Hematopoietic multipotent progenitor cell (in vitro differentiated cells): ENCODE data around the gene SIN3B. TPM values are rescaled to one million over a fixed set of nuclear protein-coding genes. Genes with fewer than 3 reads are reported as not detected.
A peak's percentile ranks its signal among the peaks of the same experiment; 100 is the strongest.

Experiments used
- DNase-seq, 3 donors: peaks; one replicate each; pipeline ENCODE4 v3.0.0-alpha.2; 2011 to 2015; ENCODE audit warnings: low read depth in 2 of 3, low spot score in 2 of 3
- total RNA-seq: library from RNA; depleted of rRNA; stranded (reverse); fragments of >200 nt; gene quantifications from one replicate; pipeline ENCODE4 v1.2.3, GENCODE V29; 2012

The SIN3B gene
- total RNA-seq, 1 donor: 32.0 TPM

DNA sequence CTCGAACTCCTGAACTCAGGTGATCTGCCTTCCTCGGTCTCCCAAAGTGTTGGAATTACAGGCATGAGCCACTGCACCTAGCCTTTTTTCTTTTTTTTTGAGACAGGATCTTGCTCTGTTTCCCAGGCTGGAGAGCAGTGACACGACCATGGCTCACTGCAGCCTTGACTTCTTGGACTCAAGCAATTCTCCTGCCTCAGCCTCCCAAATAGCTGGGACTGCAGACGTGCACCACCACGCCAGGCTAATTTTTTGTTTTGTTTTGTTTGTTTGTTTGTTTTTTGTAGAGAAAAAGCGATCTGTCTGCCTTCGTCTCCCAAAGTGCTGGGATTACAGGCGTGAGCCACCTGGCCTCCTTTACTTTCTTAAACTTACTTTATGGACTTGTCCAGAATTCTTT, 6.5 kb upstream of the SIN3B start:
- DNase-seq: no peak

DNA sequence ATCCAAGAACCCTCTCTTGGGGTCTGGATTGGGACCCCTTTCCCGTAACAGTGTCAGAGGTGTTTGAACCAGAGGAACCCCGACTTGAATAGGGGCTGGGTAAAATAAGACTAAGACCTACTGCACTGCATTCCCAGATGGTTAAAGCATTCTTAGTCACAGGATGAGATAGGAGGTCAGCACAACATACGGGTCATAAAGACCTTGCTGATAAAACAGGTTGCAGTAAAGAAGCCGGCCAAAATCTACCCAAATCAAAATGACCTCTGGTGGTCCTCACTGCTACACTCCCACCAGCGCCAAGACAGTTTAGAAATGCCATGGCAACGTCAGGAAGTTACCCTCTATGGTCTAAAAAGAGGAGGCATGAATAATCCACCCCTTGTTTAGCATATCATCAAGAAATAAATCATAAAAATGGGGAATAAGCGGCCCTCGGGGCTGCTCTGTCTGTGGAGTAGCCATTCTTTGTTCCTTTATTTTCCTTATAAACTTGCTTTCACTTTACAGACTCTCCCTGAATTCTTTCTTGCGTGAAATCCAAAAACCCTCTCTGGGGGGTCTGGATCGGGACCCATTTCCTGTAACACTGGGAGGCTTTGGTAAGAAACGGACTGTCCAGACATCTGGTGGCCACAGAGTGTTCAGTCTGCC, 4.4 kb upstream of the SIN3B start:
- DNase-seq: no peak

DNA sequence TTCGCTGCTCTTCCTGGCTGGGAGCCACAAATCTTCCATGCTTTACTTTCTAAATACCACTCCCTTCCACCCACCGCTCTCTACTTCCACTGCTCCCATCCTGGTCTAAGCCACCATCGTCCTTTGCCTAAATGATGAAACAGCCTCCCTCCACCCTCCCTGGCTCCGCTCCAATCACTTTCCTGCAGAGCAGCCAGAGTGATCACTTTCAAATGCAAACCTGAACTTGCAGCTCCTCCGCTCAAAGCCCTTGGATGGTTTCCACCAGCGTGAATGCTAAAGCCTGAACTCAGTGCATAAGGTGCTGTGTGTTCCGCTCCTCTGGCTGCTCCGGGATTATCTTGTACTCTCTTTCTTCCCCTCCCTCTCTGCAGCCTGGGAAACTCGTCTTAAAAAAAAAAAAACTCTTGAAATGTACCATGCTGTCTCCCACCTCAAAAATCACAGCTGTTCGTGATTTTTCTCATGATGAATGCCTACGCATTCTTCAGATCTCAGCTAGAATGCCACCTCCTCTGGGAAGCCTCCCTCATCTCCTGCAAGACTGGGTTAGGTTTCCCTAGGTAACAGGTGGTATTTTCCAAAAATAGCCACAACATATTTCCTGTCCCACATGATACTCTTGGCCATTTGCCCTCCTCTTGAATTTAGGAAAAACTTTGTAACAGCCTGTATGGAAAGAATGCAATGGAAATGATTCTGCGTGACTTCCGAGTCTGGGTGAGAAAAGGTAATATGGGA, 3.7 kb upstream of the SIN3B start:
- DNase-seq: peak in 1 of 3 donors; percentile 16

DNA sequence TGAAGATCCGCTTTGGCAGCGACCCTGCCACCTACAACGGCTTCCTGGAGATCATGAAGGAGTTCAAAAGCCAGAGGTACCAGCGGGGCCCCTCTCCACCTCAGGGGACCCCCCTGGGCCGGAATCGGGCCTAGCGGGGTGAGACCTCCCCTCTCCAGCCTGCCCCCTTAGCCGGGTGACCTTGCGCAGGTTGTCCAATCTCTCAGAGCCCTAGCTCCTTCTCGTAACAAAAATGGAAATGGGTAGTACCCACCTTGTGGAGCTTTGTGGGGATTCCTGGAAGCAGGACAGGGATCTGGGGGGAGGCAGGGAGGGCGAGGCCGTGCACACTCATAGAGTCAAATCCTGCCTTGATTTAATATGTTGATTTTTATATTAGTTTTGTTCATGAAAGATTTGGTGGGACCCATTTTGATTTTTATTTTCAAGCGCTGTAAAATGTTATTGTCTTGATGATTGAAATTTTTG, 658 bp downstream of the SIN3B start:
- no peak for DNase-seq

DNA sequence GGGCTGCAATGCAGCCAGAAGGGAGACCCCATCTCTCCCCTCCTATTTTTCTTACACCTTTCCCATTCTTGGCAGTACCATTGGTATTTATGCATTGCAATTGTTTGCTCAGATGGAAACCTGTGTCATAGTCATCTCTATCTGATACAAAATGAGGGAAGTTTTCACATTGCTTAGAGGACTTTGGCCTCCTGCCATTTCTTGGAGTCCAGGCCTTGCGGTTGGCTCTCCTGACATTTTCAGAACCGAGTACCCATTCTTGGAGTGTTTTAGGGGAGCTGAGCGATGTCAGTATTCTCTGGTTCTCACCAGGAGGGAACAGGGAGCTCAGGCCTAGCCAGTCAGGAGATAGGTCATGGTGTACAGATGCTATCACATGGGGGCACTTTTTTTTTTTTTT, 1.5 kb downstream of the SIN3B start:
- no peak for DNase-seq

DNA sequence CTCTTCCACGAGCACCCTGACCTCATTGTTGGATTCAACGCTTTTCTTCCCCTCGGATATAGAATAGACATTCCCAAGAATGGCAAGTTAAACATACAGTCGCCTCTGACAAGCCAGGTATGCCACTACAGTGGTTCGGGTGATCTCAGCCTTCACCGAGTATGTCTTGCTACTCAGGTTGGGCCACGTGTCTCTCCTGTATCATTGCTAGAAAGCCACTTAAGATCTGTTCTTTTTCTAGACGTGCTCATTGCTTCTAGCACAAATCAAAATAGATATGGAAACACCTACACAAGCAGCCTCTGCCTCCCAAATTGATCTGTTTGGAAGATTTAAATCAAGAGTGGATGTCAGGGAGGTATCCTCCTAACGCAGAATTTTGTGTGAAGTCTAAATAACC, 2.3 kb downstream of the SIN3B start:
- DNase-seq: no peak

DNA sequence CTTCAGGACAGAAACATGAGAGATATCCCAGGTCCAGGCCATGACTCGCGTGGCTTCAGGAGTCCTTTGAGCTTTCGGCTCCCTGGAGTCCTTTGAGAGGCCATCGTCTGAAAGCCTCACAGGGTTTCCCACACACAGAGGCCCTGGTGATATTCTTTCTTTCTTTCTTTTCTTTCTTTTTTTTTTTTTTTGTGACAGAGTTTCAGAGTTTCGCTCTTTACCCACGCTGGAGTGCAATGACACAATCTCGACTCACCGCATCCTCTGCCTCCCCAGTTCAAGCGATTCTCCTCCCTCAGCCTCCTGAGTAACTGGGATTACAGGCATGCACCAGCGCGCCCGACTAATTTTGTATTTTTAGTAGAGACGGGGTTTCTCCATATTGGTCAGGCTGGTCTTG, 5.5 kb downstream of the SIN3B start:
- no peak for DNase-seq

DNA sequence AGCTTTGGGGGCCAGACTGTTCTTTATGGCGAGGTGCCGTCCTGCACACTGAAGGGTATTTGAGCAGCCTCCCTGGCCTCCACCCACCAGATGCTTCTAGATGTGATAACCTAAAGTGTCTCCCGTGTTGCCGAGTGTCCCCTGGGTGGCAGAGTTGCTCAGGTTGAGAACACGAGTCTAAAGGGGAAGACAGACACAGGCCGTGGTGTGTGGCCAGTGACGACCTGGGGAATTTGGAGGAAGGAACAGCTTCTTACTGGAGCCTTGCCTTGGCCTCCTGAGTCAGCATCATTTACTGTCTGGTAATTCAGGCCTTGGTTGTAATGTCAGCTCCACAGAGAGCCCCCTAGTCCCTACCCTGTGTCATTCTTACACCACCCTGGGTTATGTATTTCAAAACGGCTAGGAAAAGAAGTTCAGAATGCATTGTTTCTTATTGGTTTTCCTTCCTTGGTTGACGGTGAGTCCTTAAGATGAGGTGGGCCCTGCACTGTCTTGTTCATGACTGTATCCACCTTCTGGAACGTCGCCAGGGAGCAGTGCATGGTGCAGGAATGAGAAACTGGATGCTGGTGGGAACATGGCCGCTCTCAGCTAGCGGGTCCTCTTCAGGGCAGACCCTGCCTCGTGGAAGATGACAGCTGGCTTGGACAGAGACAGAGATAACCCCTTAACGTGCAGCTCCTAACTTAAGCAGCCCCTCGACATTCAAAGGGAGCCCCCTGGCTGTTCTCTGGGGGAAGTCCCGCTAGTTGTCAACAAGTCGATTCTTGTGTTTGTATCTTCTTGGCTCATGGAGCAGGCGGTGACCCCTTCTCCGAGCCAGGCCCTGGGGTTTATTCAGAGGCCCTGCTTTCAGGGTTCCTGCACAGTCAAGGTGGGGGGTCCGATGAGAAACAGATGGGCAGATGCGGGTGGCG, 7.2 kb downstream of the SIN3B start:
- DNase-seq: peak in 2 of 3 donors; percentile 85 to 88

DNA sequence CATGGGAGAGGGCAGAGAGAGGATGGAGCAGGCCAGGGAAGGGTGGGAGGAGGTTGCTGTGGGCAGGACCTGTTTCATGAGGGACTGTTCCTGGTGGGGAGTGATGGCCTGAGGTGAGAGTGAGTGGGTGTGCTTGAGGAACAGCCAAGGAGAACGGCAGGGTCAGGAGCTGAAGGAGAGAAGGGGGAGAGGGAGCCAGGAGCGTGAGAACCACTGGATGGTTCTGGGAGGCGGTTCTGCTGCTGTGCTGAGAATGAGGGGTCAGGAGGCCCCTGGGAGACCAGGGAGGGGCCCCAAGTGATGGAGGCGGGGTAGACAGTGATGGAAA, 7.8 kb downstream of the SIN3B start:
- no peak for DNase-seq

DNA sequence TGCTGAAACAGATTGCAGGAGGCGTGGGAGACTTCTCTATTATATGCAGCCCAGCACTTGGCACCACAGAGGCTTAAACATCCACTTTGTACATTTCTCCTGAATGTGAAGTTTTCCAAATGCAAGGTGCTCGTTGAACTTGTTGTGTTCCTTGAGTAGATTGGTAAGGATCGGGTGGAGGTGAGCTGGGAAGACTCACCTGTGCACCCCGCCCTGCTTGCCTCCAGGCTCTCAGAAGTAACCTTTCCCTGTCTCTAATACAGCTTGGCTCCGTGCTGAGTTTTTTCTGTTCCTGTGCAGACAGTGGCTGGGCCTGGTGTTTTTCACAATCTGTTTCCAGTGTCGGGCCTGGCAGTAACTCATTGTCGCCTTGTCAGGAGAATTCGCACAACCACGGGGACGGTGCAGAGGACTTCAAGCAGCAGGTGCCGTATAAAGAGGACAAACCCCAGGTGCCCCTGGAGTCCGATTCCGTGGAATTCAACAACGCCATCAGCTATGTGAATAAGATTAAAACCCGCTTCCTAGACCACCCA, 12.3 kb downstream of the SIN3B start:
- DNase-seq: no peak

DNA sequence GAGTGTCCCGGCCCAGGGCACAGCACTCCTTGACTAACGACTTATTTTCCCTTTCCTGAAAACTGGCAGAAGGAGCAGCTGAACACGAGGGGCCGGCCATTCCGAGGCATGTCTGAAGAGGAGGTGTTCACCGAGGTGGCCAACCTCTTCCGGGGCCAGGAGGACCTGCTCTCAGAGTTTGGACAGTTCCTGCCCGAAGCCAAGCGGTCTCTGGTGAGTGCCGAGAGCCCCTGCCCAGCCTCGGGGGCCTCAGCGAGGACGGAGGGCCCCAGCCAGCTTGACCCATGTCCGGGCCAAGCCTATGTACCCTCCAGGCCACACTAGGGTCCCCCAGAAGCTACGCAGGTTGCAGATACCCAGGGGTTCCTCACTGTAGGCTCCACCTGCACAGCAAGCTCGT, 17.7 kb downstream of the SIN3B start:
- DNase-seq: no peak

DNA sequence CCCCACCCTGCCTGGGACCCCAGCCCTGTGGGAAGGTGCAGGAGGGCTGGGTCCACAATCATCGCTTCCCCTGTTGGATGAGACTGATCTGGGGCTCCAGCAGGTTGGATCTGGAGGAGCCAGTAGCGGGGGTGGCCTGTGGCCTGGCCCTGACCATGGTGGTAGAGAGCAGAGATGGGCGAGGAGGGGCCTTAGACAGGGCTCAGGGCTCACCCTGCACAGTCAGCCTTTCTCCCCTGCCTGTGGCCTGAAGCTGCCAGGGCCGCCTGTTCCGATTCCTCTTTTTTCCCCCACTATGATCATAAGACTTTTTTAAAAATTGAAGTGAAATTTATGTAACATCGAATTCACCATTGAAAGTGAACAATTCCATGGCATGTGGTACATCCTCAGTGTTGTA, 18.2 kb downstream of the SIN3B start:
- no peak for DNase-seq

DNA sequence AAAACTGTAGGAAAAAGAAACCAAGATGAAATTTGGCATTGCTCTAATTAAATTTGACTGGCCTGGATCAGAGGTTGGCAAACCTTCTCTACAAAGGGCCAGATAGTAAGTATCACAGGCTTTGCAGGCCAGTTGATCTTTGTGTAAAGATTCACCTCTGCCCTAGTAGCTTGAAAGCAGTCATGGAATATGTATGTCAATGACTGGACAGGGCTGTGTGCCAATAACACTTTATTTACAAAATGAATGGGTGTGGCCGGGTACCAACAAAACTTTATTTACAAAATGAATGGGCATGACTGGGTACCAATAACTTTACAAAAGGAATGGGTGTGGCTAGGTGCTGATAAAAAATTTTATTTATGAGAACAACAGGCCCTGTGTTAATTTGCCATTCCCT, 20.0 kb downstream of the SIN3B start:
- no peak for DNase-seq

DNA sequence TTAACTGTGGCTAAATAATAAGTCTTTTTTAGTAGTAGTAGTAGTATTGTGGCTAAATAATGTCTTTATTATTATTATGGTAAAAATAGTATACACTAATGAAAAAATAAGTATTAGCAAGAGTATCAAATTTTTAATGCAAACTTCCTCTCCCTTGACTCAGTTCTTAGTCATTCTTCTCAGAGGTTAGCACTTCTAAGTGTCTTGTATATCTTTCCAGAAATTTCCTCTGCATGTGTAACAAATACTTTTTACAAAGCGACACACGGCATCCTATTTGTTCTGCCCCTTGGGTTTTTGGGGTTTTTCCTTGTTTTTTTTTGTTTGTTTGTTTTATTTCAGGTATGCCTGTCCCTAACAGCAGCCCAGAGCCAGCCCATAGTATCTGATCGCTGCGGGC, 20.9 kb downstream of the SIN3B start:
- DNase-seq: no peak

DNA sequence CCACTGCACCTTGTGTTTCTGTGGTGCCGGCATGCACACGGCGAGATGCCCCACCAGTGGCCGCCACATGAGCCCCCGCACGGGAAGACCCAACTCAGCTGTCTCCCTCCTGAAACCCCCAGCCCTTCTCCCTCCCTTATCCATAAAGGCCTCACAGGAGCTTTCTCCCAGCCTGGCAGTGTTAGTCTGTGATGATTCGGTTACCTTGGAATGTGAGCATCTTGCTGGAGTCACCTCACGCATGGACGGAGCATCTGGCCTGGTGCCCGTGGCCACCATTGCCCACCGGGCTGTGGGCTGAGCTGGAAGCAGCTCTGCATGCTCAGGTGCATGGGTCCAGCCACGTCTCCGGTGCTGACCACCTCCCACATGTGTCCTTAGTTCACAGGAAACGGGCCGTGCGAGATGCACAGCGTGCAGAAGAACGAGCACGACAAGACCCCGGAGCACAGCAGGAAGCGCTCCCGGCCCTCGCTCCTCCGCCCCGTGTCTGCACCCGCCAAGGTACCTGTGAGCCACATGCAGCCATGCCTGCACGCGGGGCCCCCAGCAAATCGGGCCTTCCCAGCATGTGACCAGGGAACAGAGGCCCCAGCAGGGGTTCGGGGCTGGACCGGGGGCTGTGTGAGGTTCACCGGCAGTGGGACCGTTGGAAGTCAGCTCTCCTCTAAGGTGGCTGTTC, 22.0 kb downstream of the SIN3B start:
- no peak for DNase-seq

DNA sequence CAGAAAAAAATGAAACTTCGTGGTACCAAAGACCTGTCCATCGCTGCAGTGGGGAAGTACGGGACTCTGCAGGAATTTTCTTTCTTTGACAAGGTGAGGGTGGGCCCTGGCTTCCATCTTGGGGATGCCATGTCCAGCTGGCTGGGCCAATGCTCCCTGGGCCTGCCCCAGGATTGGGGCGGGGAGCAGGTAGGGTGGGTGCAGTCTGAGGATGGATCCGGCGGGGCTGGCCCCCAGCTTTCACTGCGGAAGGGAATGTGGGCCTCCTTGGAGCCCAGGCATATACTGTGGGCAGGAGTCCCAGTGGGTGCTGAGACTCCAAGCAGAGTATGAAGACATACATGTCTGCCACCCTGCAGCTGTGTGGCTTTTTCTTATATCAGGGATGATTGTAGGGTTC, 23.9 kb downstream of the SIN3B start:
- DNase-seq: no peak

DNA sequence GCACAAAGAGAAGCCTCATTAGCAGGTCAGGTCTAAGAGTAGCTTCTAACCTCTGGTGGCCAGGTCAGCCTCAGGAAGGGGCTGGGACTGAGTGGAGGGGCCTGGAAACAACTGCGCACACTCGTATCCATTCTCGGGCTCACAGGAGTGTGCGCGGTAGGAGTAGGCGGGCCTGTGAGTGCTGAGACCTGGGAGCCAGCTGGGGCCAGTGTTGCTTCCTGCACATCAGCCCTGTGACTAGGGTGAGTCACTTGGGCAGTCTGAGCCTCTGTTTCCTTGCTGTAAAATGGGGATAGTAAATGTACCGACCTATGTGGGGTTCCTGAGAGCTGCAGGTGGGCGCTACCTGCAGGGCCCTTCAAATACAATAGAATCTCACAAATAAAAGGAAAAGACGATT, 26.9 kb downstream of the SIN3B start:
- DNase-seq: no peak

DNA sequence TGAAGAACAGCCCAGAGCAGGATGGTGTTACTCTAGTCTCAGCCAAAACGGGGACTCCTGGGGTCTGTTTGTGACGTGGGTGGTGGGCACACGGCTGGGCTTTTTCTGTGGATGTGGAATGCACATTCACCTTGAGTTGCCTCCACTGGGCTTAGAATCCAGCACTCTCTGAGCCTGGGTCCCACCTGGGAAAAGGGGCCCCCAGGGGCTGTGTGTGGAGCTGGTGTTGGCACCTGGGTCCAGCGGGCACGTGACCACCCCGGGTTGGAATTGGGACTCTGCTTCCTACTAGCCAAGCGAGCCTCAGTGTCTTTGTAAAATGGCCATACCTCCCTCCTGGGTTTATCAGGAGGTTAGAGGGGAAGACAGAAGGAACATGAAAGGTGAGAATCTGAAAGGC, 30.4 kb downstream of the SIN3B start:
- DNase-seq: no peak

DNA sequence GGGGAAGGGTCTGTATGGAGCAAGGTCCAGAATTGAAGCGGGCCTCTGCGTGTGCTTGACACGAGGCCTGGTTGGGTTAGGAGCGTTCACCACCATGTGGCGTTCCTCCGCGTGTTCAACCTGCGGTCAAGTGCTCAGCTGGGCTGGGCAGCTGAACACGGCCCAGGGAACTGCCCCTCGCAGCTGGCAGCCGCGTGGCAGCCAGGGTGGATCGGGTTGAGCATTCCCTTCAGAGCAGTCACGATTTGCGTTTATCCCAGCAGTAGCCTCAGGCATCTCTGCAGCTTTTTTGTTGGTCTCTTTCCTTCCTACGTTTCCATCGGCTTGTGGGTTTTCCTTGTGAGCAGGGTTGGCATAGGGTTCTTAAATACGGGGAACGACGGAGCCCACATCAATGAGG, 30.9 kb downstream of the SIN3B start:
- no peak for DNase-seq

DNA sequence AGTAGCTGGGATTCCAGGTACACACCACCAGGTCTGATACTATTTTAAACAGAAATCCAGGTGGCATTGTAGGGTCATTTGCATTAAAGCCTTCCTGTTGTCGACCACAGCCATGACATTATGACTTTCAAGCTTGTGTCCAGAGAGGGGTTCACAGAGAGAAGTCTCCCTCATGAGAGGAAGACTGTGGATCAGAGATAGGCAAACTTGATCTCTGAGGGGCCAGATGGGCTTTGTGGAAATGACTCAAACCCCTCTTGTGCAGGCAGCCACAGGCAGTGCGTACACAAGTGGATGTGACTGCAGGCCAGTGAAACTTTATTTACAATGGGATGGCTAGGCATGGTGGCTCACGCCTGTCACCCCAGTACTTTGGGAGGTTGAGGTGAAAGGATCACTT, 31.8 kb downstream of the SIN3B start:
- DNase-seq: peak in 1 of 3 donors; percentile 18

DNA sequence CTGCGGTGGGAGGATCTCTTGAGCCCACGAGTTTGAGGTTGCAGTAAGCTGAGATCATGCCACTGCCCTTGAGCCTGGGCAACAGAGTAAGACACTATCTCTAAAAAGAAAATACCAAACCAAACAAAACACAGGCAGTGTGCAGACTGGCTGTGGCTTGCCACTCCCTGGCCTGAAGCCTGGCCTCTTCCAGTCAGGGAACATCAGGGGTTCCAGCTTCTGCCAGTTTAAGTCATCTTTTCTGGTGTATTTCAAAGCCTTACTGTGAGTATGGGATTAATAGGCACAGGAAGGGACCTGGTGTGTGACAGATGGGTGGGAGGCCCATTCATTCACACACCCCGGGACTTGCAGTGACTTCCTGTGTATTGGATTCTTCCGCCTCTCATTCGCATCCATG, 32.6 kb downstream of the SIN3B start:
- DNase-seq: no peak
